Thyroid gland (tissue), 4 donors: ENCODE measurements around the gene CCR7.

Source experiments
- POLR2A ChIP-seq, 2 donors: fragments of 450-650 bp; IDR thresholded peaks; one replicate each; pipeline ENCODE4 v1.6.1; 2017; ENCODE audit warnings: antibody characterized with exemption in 2 of 2, mild to moderate bottlenecking in 2 of 2, moderate library complexity in 1 of 2
- TF ChIP-seq, protein P1 (sequence below), 6 experiments: fragments of 200-600 bp in 3 of 6; fragments of 450-650 bp in 3 of 6; sonication (generic) in 3 of 6; IDR thresholded peaks; one replicate each; pipeline ENCODE4 v1.5.1; 2016 to 2019; ENCODE audit warnings: antibody characterized with exemption in 6 of 6, mild to moderate bottlenecking in 2 of 6, inconsistent platforms in 1 of 6, moderate library complexity in 1 of 6

GRCh38 chr17:40597156-40597555 is 31.9 kb upstream of the CCR7 start:
- TF ChIP-seq, protein P1, sequence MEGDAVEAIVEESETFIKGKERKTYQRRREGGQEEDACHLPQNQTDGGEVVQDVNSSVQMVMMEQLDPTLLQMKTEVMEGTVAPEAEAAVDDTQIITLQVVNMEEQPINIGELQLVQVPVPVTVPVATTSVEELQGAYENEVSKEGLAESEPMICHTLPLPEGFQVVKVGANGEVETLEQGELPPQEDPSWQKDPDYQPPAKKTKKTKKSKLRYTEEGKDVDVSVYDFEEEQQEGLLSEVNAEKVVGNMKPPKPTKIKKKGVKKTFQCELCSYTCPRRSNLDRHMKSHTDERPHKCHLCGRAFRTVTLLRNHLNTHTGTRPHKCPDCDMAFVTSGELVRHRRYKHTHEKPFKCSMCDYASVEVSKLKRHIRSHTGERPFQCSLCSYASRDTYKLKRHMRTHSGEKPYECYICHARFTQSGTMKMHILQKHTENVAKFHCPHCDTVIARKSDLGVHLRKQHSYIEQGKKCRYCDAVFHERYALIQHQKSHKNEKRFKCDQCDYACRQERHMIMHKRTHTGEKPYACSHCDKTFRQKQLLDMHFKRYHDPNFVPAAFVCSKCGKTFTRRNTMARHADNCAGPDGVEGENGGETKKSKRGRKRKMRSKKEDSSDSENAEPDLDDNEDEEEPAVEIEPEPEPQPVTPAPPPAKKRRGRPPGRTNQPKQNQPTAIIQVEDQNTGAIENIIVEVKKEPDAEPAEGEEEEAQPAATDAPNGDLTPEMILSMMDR (IDR thresholded peaks at IDR 0.05): no peak
- TF ChIP-seq POLR2A (IDR thresholded peaks at IDR 0.05): no peak
